DMS153 treated with DMSO at 0.1 percent for 48 hours (cell line): Measurements from ENCODE around the gene PARP3.
"Not testable (repeated sequence)": the region's sequence is repeated elsewhere in the genome, so short reads cannot be mapped to it uniquely, and the experiment has no call there.

Experiments
- DNase-seq: peaks from one replicate; lab custom pipeline; 2025; ENCODE audit not compliant: unreplicated experiment; lab: John Stamatoyannopoulos, UW

PARP3 gene

DNA sequence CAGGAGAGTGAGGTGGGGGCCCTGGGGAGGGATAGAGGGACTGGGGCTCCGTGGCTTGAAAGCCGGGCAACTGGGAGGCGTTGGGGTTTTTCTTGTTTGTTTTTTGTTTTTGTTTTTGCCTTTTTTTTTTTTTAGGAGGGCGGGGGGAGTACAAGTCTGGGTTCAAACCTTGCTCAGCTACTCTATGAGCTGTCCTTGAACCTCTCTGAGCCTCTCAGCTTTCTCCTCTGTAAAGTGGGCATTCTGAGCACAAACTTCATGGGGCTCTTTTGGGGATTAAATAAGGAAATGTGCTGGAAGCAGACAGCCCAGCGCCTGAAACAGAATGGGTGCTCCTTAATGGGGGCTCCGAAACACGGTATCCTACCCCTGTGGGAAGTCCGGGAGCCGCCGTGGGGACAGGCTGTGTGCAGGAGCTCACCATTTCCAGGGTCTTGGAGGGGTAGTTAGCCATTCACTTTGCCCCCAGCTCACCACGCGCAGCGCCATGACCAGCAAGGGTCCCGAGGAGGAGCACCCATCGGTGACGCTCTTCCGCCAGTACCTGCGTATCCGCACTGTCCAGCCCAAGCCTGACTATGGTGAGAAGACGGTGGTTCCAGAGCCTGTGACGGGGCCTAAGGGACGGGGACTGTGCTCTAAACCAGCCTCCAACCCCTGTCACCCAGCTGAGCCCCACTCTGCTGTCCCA lies 41.6 kb downstream of the PARP3 start:
- DNase-seq, result no peak

GRCh38 chr3:51984269-51984647 lies 42.1 kb downstream of the PARP3 start:
- DNase-seq, result no peak

GRCh38 chr3:51985063-51985462 lies 42.9 kb downstream of the PARP3 start:
- no peak for DNase-seq

DNA sequence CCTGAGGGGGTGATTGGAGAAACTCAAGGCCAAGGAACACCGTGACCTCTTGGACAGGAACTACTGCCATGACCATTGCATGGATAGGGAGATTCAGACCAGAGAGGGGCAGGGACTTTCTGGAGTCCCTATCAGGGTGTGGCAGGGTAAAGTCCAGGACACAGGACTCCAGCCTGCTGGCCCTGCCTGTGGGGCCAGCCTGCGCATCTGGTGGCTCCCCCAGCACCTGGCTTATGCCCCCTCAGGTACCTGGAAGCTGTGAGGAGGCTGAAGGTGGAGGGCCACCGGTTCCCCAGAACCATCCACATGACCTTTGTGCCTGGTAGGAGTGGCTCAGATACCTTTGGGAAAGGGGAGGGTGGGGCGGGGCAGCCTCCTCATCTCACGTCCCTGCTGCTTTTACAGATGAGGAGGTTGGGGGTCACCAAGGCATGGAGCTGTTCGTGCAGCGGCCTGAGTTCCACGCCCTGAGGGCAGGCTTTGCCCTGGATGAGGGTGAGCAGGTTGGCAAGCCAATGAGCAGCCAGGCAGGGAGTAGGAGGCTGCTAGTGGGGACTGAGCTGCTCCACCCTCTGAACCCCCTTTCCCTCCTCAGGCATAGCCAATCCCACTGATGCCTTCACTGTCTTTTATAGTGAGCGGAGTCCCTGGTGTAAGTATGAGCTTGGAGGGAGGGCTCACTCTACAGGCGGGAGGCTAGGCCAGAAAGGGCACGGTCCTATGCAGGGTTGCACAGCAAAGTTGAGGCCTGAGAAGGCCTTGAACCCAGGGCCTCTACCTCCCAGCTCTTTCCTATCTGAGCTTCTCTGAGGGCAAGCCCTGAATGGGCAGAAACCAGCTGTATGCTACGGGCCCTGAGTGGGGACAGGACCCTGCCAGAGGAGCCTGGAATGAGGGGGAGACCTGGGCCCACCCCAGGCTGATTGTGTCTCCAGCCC lies 44.1 kb downstream of the PARP3 start:
- no peak for DNase-seq

- no peak for DNase-seq
These were observed 45.4 kb downstream of the PARP3 start for GRCh38 chr3:51987568-51987967.

DNA sequence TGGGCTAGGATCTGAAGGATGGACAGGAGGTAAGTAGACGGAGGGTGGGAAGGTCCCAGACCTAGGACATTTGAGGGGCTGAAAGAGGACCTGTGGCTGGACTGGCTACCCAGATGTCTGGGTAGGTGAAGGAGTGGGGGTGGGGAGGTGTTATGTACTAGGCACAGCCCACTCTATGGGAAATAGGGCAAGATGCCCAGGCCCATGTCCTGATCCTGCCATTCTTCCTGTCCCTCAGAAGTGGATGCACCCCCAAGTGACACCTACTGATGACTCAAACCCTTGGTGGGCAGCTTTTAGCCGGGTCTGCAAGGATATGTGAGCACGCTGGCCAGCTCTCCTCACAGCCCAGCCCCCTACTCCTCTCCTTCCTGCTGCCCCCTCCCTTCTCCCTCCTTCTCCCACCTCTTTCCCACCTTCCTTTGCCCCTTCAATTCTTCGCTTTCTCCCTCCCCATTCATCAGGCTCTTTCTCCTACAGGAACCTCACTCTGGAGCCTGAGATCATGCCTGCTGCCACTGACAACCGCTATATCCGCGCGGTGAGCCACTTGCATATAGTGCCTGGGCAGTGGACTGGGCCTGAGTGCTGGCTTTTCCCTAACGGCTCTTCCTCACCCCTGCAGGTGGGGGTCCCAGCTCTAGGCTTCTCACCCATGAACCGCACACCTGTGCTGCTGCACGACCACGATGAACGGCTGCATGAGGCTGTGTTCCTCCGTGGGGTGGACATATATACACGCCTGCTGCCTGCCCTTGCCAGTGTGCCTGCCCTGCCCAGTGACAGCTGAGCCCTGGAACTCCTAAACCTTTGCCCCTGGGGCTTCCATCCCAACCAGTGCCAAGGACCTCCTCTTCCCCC lies 46.4 kb downstream of the PARP3 start:
- no peak for DNase-seq

- not testable (repeated sequence) for DNase-seq
These were observed 48.4 kb downstream of the PARP3 start for GRCh38 chr3:51990501-51990971.

GRCh38 chr3:51992017-51992682 lies 50.0 kb downstream of the PARP3 start:
- no peak for DNase-seq

- not testable (repeated sequence) for DNase-seq
These were observed 51.5 kb downstream of the PARP3 start for GRCh38 chr3:51993657-51994056.

GRCh38 chr3:51994530-51994929 lies 52.4 kb downstream of the PARP3 start:
- no peak for DNase-seq

DNA sequence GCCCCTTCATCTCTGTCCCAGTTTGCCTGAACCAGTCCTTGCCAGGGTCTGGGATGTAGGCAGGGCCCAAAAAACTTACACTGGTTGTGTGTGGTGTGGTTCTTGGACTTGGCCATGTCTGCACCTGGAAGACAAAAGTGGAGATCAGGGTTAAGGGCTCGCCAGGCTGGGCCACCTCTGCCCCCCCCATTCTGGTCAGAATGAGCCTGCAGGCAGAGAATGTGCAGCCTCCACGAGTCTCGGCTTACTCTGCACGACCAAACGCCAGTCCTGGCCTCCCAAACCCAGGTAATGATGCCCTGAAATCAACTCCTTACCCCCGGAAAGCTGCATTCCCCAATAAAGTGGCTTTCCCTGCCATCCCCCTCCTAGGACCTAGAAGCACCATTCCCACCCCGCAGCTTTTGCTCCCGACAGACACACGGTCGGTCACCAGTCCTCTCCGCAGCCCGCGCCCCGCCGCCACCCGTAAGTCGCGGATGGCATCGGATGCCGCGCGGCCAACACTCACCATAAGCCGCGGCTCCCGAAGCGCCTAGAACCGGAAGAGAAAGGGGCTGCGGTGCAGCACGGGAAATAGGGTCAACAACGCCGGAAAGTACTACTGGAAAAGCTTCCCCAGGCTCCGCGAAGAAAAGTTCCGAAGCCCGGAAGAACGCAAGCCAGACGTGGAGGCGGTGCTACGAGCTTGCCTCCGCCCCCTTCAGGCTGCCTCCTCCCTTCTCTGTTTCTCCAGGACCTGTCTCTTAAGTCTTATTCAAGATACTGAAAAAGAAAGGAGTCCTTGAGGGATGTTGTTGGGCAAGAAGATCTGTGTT lies 53.4 kb downstream of the PARP3 start, which contains the start of gene RPL29:
Gene RPL29, minus strand, starts transcription at position 550 of the 818 bp plus-strand sequence. Its CDS starts 434 bp downstream, at position 116.
- peak; percentile 55 for DNase-seq

DNA sequence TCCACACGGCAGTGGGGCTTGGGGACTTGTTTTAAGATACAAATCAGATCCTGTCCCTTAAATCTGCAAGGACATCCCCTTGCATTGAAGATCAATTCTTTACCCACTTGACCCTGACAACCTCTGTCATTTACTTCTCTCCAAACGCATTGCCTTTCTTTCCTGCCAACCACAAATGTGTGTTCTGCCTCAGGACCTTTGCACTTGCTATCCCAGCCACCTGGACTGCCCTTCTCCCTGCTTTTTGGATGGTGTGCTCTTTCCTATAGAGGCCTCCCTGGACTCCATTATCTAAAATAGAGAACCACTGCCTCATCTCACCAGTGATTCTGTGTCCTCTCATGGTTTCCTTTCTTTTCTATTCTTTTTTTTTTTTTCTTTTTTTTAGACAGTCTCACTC lies 55.0 kb downstream of the PARP3 start:
- no peak for DNase-seq

DNA sequence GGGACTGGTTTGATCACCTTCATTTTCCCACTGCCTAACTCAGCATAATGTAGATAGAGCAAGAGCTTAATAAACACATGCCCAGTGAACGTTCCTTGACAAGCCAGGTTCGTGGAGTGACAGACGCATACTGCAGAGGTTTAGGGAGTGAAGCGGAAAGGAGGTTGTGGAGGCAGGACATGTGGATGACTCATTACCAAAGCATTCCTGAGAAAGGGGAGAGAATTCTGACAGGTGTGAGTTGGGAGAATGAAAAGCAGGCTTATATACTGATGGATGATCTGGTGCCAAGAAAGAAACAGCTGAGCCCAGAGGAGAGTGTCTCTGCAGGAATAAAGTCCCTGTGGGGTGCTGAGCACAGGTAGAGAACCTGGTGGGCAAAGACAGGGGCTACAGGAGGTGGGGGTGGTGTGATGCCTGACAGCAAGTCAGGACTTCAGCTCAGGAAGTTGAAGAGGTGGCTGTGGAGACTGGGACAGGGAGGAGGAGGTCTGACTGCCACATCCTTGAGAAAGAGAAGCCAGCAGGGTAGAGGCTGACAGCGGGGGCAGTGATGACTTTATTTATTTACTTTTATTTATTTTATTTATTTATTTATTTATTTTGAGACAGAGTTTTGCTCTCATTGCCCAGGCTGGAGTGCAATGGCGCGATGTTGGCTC lies 55.9 kb downstream of the PARP3 start:
- no peak for DNase-seq
